HUES48 (cell line): ENCODE measurements around the gene GSKIP.

ENCODE experiments used
- H3K27ac ChIP-seq: one replicate; pipeline ENCODE4 v1.7.0; 2013; ENCODE audit warnings: low read depth, low read length, inconsistent platforms
- H3K27me3 ChIP-seq: 2 replicates; pipeline ENCODE4 v1.6.1; 2013; ENCODE audit warnings: mild to moderate bottlenecking, low read length; ENCODE audit not compliant: control insufficient read depth, insufficient read depth
- H3K36me3 ChIP-seq: 2 replicates; pipeline ENCODE4 v1.6.1; 2013; ENCODE audit warnings: low read length; ENCODE audit not compliant: control insufficient read depth, insufficient read depth
- H3K4me1 ChIP-seq: 2 replicates; pipeline ENCODE4 v1.6.1; 2013; ENCODE audit warnings: mild to moderate bottlenecking, low read length; ENCODE audit not compliant: control insufficient read depth, insufficient read depth
- H3K4me3 ChIP-seq: 2 replicates; pipeline ENCODE4 v1.5.1; 2013; ENCODE audit warnings: mild to moderate bottlenecking, low read depth, low read length
- H3K9ac ChIP-seq: 2 replicates; pipeline ENCODE4 v1.6.1; 2013; ENCODE audit warnings: mild to moderate bottlenecking, low read depth, low read length, moderate library complexity
- H3K9me3 ChIP-seq: 2 replicates; pipeline ENCODE4 v1.6.1; 2013; ENCODE audit warnings: low read length; ENCODE audit not compliant: control insufficient read depth, insufficient read depth

Gene GSKIP

DNA sequence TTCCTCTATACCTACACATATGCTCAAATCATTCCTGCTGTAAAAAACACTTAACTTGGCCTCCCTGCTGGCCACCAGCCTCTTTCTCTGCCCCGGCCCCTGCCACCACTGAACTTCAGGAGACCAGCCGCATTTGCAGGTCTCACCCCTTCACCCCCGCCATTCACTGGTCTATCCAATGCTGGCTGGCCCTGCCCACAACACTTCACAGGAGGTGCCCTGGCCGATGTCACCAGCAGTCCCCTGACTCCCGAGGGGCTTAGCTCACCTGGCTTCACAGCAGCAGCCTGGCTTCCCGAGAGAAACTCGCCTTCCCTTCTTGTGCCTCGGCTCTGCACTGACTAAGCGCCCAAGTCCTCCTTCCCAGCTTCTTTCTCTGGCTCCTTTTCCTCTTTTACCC is 36.1 kb downstream of the GSKIP start:
- no peaks in the 10 kb centered on the region for H3K9me3 ChIP-seq
- no peaks in the 10 kb centered on the region for H3K27me3 ChIP-seq
- no peak overlapping the region for H3K9ac ChIP-seq
- no peak overlapping the region for H3K4me3 ChIP-seq
- no peak overlapping the region for H3K27ac ChIP-seq
- H3K36me3 ChIP-seq: no peaks in the 10 kb centered on the region
- H3K4me1 ChIP-seq: no peaks in the 10 kb centered on the region

DNA sequence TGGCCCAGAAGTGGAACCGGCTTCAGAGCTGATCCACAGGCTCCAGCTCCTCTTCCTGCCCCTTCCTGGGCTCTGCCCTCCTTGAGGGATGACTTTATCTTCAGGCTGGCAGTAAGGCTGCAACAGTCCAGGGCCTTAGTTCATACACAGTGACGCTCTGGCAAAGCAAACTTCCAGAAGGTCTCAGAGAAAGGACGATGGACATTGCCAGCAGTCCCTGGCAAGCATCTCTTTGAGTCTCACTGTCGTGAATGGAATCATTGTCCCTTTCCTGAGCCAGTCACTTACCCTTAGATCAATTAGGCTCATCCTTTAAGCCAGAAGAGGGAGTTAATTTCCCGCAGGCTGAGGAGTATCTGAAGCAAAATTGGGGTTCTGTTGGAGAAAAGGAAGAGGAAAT is 37.2 kb downstream of the GSKIP start:
- H3K27me3 ChIP-seq: no peaks in the 10 kb centered on the region
- no peaks in the 10 kb centered on the region for H3K9me3 ChIP-seq
- no peaks in the 10 kb centered on the region for H3K4me1 ChIP-seq
- H3K27ac ChIP-seq: no peak overlapping the region
- H3K36me3 ChIP-seq: no peaks in the 10 kb centered on the region
- H3K9ac ChIP-seq: no peak overlapping the region
- H3K4me3 ChIP-seq: no peak overlapping the region

DNA sequence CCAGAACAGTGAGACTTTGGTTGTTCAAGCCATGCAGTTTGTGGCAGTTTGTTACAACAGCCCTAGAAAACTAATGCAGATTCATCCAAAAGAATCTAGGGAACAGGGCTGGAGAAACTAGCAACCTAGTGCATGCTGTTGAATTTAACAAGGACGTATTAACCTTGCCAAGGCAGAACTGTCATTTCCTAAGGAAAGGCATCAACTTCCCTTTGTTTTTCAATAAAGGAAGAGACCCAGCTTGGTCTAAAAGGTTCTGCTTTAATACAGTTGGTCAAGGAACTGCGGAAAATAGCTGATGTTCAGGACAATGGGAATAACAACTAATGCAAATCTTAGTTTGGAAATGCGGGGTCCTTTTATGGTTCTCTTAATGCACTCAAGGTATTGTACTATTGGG is 40.1 kb downstream of the GSKIP start:
- H3K4me3 ChIP-seq: no peak overlapping the region
- H3K4me1 ChIP-seq: no peaks in the 10 kb centered on the region
- no peaks in the 10 kb centered on the region for H3K9me3 ChIP-seq
- H3K9ac ChIP-seq: no peak overlapping the region
- no peak overlapping the region for H3K27ac ChIP-seq
- no peaks in the 10 kb centered on the region for H3K27me3 ChIP-seq
- H3K36me3 ChIP-seq: no peaks in the 10 kb centered on the region

DNA sequence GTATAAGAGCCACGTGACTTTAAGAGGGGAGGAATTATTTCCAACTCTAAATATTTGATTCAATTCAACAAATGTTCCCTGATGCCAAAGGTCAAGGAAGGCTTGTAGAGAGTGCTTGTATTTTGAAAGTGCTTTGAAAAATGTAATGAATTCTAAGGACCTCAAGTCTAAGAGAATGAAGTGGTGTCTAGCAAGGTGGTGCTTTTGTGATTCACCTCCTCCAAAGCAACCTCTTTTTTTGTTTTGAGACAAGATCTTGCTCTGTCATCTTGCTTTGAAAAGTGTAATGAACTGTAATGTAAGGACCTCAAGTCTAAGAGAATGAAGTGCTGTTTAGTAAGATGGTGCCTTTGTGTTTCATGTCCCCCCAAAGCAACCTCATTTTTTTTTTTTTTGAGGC is 42.4 kb downstream of the GSKIP start:
- Histone ChIP-seq H3K4me1 (no peaks in the 10 kb centered on the region), H3K4me3 (no peak overlapping the region), H3K36me3 (no peaks in the 10 kb centered on the region), H3K27me3 (no peaks in the 10 kb centered on the region), H3K9me3 (no peaks in the 10 kb centered on the region), H3K9ac (no peak overlapping the region), H3K27ac (no peak overlapping the region)

DNA sequence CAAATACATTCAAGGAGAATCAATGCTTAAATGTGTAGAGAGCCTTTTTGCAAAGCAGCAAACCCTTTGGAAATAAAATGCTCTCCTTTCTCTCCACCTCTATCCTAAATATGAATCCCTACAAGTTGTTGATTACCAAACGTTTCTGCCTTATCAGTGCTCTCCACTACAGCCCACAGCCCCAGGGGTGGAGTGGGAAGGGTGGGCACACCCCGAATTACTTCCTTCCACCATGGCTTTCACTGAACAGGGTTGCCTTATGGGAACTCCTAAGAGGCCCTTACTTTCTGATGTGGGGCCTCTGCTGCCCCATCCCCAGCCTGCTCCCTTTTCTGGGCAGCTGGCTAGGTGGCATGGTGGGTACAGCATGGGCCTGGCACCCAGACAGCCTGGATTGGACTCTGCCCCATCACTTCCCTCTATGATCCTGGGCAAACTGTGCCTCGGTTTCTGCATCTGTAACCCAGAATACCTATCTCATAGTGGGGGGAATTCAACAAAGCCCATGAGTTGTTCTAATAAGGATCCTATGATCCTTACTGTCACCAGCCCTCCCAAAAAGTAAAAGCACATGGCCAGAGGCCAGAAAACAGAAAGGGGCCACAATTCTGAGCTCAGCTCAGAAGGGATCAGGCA is 44.7 kb downstream of the GSKIP start:
- Histone ChIP-seq H3K9ac (no peak overlapping the region), H3K9me3 (no peaks in the 10 kb centered on the region), H3K36me3 (no peaks in the 10 kb centered on the region), H3K4me3 (no peak overlapping the region), H3K4me1 (no peaks in the 10 kb centered on the region), H3K27ac (no peak overlapping the region), H3K27me3 (no peaks in the 10 kb centered on the region)

DNA sequence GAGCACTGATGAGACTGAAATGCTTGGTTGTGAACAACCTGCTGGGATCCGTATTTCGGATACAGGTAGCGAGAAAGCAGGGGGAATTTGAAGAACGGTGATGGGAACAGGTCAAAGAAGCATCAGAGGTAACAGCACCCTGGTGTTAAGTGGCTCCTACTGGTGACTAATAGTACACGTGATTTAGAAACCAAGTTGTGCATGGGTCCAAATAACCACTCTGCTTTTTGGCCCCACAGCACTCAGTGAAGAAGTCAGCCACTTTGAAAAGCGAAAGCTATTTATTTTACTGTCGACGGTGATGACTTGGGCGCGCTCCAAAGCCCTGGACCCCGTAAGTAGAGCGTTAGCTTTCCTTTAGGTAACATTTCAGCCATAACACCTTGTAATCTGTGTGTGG is 45.3 kb downstream of the GSKIP start:
- Histone ChIP-seq H3K27ac (no peak overlapping the region), H3K4me1 (no peaks in the 10 kb centered on the region), H3K36me3 (no peaks in the 10 kb centered on the region), H3K4me3 (no peak overlapping the region), H3K27me3 (no peaks in the 10 kb centered on the region), H3K9me3 (no peaks in the 10 kb centered on the region), H3K9ac (no peak overlapping the region)

DNA sequence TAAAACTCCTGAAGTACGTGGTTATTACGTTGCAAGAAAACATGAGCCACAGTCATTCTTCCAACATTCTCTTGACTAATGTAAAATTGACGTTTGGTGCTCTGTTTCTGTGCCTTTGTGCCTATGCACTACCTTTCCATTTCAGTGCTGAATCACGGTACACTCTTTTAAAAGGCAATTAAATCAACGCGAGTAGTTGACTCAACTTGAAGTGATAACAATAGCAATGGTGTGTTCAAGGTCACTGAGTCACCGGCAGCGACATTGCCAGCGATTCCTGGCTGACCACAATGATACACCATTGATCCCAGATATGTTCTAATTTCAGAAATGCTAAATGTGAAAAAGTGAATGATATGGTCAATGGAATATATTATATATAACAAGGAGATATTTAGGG is 46.4 kb downstream of the GSKIP start:
- Histone ChIP-seq H3K9me3 (no peaks in the 10 kb centered on the region), H3K36me3 (no peaks in the 10 kb centered on the region), H3K27ac (no peak overlapping the region), H3K4me1 (no peaks in the 10 kb centered on the region), H3K27me3 (no peaks in the 10 kb centered on the region), H3K9ac (no peak overlapping the region), H3K4me3 (no peak overlapping the region)

DNA sequence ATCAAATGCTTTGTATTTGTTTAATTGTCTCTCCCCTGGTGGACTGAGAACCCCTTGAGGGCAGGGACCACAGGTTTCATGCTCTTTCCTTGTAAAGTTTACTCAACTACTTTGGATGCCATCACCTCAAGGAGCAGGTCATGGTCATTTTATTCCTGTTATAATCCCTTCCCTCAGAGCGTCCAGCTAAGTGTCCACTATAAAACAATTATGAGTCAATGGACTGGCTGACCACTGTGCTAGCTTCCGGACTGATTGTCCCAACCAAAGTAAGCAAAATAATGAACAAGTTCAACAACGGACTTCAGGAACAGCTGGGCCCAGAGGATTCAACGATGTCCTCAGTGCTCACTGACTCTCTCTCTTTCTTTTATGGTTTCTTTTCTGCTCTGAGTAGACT is 46.8 kb downstream of the GSKIP start:
- no peak overlapping the region for H3K9ac ChIP-seq
- no peak overlapping the region for H3K4me3 ChIP-seq
- no peaks in the 10 kb centered on the region for H3K36me3 ChIP-seq
- H3K27me3 ChIP-seq: no peaks in the 10 kb centered on the region
- no peak overlapping the region for H3K27ac ChIP-seq
- H3K9me3 ChIP-seq: no peaks in the 10 kb centered on the region
- H3K4me1 ChIP-seq: no peaks in the 10 kb centered on the region

DNA sequence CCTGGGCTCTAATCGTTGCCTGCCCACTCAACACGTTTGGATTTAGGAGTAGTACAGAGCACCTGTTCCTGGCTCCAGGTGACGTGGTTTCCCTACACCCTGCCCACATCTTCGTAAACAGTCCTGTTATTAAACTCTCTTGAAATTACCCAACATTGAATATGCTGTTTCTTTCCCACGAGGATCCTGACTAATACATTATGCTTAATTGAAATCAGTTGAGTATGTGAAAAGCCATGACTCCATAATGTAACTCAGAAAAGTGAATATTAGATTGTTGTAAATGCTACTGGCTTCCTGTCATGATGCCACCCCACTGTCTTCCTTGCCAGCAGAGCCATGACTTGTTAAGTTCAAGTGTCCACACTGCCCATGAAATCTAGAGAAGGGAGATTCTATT is 50.2 kb downstream of the GSKIP start:
- Histone ChIP-seq H3K9me3 (no peaks in the 10 kb centered on the region), H3K4me3 (no peak overlapping the region), H3K9ac (no peak overlapping the region), H3K4me1 (no peaks in the 10 kb centered on the region), H3K36me3 (no peaks in the 10 kb centered on the region), H3K27me3 (no peaks in the 10 kb centered on the region), H3K27ac (no peak overlapping the region)

DNA sequence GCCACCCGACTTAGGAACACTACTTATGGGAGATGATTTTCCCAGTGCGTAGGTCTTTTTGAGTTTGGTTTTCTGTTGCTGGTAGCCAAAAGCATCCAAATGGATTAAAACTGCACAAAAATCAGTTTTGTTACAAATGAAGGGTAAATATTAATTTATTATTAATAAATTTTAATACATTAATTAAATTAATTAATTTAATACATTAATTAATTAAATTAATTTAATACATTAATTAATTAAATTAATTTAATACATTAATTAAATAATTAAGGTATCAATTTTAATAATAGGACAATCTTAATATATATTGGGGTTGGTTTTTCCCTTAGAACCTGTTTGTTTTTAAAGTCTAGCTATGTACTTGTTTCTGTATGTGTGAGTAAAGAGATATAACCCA is 52.2 kb downstream of the GSKIP start:
- no peaks in the 10 kb centered on the region for H3K36me3 ChIP-seq
- no peaks in the 10 kb centered on the region for H3K9me3 ChIP-seq
- H3K4me1 ChIP-seq: no peaks in the 10 kb centered on the region
- no peaks in the 10 kb centered on the region for H3K27me3 ChIP-seq
- no peak overlapping the region for H3K27ac ChIP-seq
- H3K4me3 ChIP-seq: no peak overlapping the region
- H3K9ac ChIP-seq: no peak overlapping the region

DNA sequence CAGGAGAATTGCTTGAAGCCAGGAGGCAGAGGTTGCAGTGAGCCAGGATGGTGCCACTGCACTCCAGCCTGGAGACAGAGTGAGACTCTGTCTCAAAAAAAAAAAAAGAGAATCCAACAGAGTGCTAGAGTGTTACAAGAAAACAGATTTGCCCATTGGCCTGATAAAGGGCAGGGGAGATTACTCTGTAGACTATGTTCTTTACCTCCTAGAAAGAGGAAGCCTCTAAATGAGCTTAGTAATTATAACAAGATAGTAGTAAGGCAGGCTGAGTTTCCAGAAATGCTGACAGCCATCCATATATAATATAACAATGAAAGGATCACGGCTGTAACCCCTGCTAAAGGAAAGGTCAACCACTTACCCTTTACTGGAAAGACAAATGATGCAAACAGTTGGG is 53.0 kb downstream of the GSKIP start:
- Histone ChIP-seq H3K9ac (no peak overlapping the region), H3K36me3 (no peaks in the 10 kb centered on the region), H3K4me3 (no peak overlapping the region), H3K9me3 (no peaks in the 10 kb centered on the region), H3K27me3 (no peaks in the 10 kb centered on the region), H3K4me1 (no peaks in the 10 kb centered on the region), H3K27ac (no peak overlapping the region)

DNA sequence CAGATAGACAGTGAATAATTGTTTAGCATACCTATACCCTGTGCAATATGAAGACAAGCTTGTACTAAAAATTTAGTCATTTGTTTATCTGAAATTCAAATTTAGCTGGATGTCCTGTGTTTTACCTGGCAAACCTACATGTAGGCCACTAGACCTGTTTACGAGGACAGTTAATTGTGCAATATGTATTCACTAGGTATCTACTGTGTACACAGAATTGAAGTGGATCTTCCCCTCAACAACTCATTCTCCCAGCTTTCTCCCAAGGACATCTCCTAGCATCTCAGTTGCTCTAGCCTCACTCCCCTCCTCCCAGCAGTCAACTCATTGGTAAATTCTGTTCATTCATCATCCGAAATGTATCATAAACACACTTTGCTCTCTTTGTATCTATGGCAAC is 53.9 kb downstream of the GSKIP start:
- H3K27ac ChIP-seq: no peak overlapping the region
- H3K9ac ChIP-seq: no peak overlapping the region
- H3K4me3 ChIP-seq: no peak overlapping the region
- H3K4me1 ChIP-seq: no peaks in the 10 kb centered on the region
- no peaks in the 10 kb centered on the region for H3K27me3 ChIP-seq
- no peaks in the 10 kb centered on the region for H3K9me3 ChIP-seq
- H3K36me3 ChIP-seq: no peaks in the 10 kb centered on the region
